Kasumi-1 (cell line): ENCODE results near the gene GALNT17.
"Not testable (repeated sequence)": the region's sequence is repeated elsewhere in the genome, so short reads cannot be mapped to it uniquely, and the experiment has no call there.

ENCODE experiments used
- DNase-seq, 2 experiments: peaks; one replicate each; lab custom pipeline; 2025; lab: John Stamatoyannopoulos, UW

Gene GALNT17

GRCh38 chr7:71560354-71560995, 428.5 kb downstream of the GALNT17 start:
- DNase-seq = no peak

- DNase-seq = no peak
These were observed 431.3 kb downstream of the GALNT17 start for GRCh38 chr7:71563276-71563675.

- DNase-seq = no peak
These were observed 434.4 kb downstream of the GALNT17 start for GRCh38 chr7:71566376-71566775.

GRCh38 chr7:71566991-71567390, 435.0 kb downstream of the GALNT17 start:
- DNase-seq = no peak

GRCh38 chr7:71574153-71574860, 442.4 kb downstream of the GALNT17 start:
- no peak for DNase-seq

GRCh38 chr7:71580027-71580426, 448.1 kb downstream of the GALNT17 start:
- DNase-seq = no peak

GRCh38 chr7:71584256-71584655, 452.3 kb downstream of the GALNT17 start:
- DNase-seq = no peak

- DNase-seq = no peak
These were observed 459.9 kb downstream of the GALNT17 start for GRCh38 chr7:71591876-71592275.

DNA sequence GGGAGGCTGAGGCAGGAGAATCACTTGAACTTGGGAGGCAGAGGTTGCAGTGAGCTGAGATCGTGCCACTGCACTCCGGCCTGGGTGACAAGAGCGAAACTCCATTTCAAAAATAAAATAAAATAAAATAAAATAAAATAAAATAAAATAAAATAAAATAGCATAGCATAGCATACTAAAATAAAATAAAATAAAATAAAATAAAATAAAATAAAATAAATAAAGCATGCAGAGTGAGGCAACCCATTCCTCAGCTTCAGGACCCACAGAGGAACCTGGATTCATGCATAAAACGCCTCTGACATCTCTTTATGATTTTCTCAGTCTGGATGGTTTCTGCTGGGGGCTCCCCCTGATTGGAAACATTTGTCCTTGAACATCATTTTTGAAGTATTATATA, 460.4 kb downstream of the GALNT17 start:
- DNase-seq = not testable (repeated sequence)

GRCh38 chr7:71594736-71595135, 462.8 kb downstream of the GALNT17 start:
- no peak for DNase-seq

DNA sequence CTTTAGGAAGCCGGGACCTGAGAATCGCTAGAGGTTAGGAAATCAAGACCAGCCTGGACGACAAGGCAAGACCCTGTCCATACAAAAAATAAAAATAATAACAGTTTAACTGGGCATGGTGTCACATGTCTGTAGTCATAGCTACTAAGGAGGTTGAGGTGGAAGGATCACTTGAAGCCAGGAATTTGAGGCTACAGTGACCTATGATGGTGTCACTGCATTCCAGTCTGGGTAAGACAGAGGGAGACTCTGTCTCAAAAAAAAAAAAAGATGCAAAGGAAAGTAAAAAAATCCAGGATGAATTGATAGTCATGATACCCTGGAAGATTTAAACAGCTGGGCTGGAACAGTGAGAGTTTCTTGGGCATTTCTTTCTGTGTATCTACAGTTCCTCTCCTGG, 463.2 kb downstream of the GALNT17 start:
- DNase-seq = no peak

GRCh38 chr7:71598553-71598952, 466.6 kb downstream of the GALNT17 start:
- DNase-seq = no peak

DNA sequence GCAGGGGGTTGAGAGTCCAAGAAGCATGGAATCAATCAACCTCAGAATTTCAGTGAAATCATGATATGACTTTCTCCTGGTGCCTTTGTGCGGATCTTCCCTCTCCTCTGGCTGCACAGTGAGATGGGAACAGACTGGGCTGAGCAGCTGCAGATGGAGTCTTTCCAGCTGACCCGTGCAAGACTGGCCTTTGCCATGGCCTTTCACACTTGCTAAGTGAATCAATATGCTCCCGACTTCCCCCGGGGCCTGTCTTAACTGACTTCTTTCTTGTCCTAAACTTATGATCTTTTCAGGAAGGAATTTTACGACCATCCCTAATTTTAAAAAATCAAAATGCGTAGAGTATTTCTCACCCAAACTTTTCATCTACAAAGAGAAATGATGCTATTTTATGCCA, 469.9 kb downstream of the GALNT17 start:
- no peak for DNase-seq

GRCh38 chr7:71604818-71605414, 473.0 kb downstream of the GALNT17 start:
- no peak for DNase-seq

- no peak for DNase-seq
These were observed 480.0 kb downstream of the GALNT17 start for GRCh38 chr7:71611986-71612385.

GRCh38 chr7:71612911-71613310, 481.0 kb downstream of the GALNT17 start:
- no peak for DNase-seq

GRCh38 chr7:71613313-71613712, 481.4 kb downstream of the GALNT17 start:
- no peak for DNase-seq

- no peak for DNase-seq
These were observed 483.1 kb downstream of the GALNT17 start for GRCh38 chr7:71615017-71615416.

DNA sequence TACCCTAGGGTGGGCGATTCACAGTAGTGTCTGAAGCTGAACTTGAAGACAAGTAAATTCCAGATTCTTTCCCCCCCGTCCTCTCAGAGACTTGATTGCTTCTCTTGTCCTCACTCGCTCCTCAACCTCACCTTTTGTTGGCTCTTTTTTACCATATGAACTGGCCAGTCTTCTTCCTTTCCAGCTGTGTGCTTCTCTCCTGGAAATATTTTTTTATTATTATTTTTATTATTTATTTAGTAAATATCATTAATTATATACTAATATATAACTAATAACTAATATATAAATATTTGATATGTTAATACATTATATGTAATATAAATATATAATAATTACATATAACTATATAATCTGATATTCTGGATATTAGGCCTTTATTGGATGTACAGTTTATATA, 484.3 kb downstream of the GALNT17 start:
- no peak for DNase-seq

DNA sequence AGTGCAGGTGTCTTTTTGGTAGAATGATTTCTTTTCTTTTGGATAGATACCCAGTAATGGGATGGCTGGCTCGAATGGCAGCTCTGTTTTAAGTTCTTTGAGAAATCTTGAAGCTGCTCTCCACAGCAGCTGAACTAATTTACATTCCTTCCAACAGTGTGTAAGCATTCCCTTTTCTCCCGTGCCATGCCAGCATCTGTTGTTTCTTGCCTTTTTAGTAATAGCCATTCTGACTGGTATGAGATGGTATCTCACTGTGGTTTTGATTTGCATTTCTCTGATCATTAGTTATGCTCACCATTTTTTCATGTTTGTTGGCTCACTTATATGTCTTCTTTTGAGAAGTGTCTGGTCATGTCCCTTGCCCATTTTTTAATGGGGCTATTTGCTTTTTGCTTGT, 486.3 kb downstream of the GALNT17 start:
- DNase-seq = no peak

DNA sequence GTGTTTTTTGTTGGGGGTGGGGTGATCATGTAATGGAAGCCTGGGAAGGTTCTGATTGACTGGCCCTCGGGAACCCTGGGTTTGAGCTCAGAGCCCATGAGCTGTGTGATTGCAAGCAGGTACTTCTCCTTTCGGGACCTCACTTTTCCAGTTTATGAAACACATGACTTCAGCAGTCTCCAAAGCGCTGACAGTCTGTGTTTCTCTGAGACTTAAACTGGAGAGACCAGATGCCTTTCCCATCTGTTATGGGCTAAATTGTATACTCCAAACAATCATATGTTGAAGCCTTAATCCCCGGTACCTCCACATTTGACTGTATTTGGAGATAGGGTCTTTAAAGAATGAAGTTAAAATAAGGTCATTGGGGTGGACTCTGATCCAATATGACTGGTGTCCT, 493.6 kb downstream of the GALNT17 start:
- no peak for DNase-seq

DNA sequence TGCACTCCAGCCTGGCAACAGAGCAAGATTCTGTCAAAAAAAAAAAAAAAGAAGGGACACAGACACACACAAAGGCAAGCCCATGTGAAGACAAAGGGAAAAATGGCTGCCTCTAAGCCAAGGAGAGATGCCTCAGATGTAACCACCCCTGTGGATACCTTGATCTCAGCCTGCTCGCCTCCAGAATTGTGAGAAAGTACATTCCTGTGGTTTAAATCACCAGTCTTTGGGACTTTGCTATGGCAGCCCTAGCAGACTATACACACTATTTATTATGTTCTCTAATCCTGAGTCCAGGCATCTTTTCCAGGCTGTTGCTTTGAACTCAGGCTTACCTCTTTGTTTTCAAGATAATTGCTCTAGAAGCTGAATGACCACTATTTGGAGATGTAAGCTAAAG, 494.3 kb downstream of the GALNT17 start:
- no peak for DNase-seq

DNA sequence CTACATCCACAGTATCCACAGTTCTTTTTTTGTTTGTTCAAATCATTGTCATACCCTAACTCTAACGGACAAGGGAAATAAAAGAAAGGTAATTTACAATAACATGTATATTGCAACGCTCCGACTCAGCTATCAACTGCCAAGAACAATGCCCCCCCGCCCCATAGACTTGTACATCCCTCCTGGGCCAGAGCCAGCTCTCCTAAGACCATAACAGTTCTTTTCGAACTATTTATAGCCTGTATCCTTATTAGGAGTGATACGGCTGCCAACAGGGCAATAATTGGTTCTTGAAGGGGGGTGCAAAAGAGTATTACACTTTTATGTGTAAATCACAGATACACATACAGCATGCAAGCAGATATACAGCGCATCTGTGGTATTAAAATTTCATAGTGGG, 495.7 kb downstream of the GALNT17 start:
- no peak for DNase-seq

DNA sequence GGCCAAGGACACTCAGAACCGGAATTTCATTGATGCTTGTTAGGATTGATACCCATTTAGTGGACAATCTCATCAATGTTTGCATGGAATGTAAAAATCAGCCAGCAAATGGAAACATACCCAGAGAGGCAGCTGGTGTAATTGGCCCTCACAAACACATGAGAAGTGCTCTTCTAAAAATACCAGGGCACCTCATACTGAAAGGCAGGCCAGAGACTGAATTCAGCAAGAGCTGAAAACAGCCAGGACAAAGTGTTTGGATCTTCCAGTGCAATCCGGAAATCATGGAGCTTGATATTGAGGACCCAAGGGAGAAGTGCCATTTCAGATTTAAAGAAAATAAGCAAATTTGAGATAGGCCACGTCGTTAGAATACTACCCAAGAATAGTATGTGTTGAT, 498.6 kb downstream of the GALNT17 start:
- no peak for DNase-seq
